PC-3 (cell line): ENCODE data around the gene FBXL15.

Experiments
- CTCF ChIP-seq: fragments of 300-600 bp; sonication (generic); conservative IDR thresholded peaks from 2 replicates; pipeline ENCODE4 v1.5.1; 2017; ENCODE audit warnings: antibody characterized with exemption, low read depth, mild to moderate bottlenecking, low read length
- EZH2 ChIP-seq: fragments of 300-600 bp; sonication (generic); IDR thresholded peaks from one replicate; pipeline ENCODE4 v1.6.1; 2017; ENCODE audit warnings: antibody characterized with exemption, mild to moderate bottlenecking, low read length; ENCODE audit not compliant: unreplicated experiment
- EZH2phosphoT487 ChIP-seq: fragments of 300-600 bp; sonication (generic); IDR thresholded peaks from 2 replicates; pipeline ENCODE4 v1.6.1; 2018; ENCODE audit warnings: mild to moderate bottlenecking, antibody characterized with exemption, low read length, borderline replicate concordance

- TF ChIP-seq CTCF, result no peak
- no peak for TF ChIP-seq EZH2
- TF ChIP-seq EZH2phosphoT487, result no peak
These were observed 13.9 kb downstream of the FBXL15 start for GRCh38 chr10:102434394-102435132.
